Activated CD4-positive, alpha-beta T cell treated with anti-CD3 and anti-CD28 coated beads for 36 hours (primary cell): Measurements from ENCODE around the gene GRN. TPM values are rescaled to one million over a fixed set of nuclear protein-coding genes. Genes with fewer than 3 reads are reported as not detected.

ENCODE experiments used
- ATAC-seq: fragments of 200-7000 bp; cut with Tn5 transposase; one replicate; pipeline ENCODE4 v1.10.0; 2021; ENCODE audit warnings: mild to moderate bottlenecking, moderate library complexity
- CTCF ChIA-PET: fragments of 350-600 bp; sonication (Branson Sonifier 250); formaldehyde crosslinking; loops from one replicate; lab custom pipeline; 2021; ENCODE audit warnings: antibody characterized with exemption; lab: Charles Lee
- POLR2A ChIA-PET: fragments of 350-600 bp; sonication (Branson Sonifier 250); formaldehyde crosslinking; loops from one replicate; lab custom pipeline; 2021; ENCODE audit warnings: antibody characterized with exemption, inconsistent platforms; lab: Charles Lee
- DNase-seq: peaks from one replicate; pipeline ENCODE4 v3.0.0-alpha.2; 2020
- H3K27ac Mint-ChIP-seq: one replicate; pipeline ENCODE4 v1.8.0; 2021; ENCODE audit warnings: mixed read lengths
- H3K27me3 Mint-ChIP-seq: one replicate; pipeline ENCODE4 v1.8.0; 2021; ENCODE audit warnings: mixed read lengths
- H3K36me3 Mint-ChIP-seq: one replicate; pipeline ENCODE4 v1.8.0; 2021; ENCODE audit warnings: low read depth, mixed read lengths
- H3K4me1 Mint-ChIP-seq: one replicate; pipeline ENCODE4 v1.8.0; 2021; ENCODE audit warnings: mixed read lengths
- H3K4me3 Mint-ChIP-seq: one replicate; pipeline ENCODE4 v1.8.0; 2021; ENCODE audit warnings: mild to moderate bottlenecking, moderate library complexity, mixed read lengths
- H3K9me3 Mint-ChIP-seq: one replicate; pipeline ENCODE4 v1.8.0; 2021; ENCODE audit warnings: low read depth, mixed read lengths
- intact Hi-C, 2 experiments: fragments of 100-400 bp; cut with DNase I in 1 of 2; cut with micrococcal nuclease in 1 of 2; formaldehyde crosslinking; loops; one replicate each; pipeline versions ENCODE4 v1.14.2 to v1.15.1; 2022 to 2024; cut with DNase I, micrococcal nuclease
- total RNA-seq, 2 experiments: library from RNA; stranded (reverse); gene quantifications; one replicate each; pipeline ENCODE4 v1.2.3, GENCODE V29; 2021

Gene GRN
- total RNA-seq, 2 experiments from 2014 or later = 35.4 to 68.0 TPM

DNA sequence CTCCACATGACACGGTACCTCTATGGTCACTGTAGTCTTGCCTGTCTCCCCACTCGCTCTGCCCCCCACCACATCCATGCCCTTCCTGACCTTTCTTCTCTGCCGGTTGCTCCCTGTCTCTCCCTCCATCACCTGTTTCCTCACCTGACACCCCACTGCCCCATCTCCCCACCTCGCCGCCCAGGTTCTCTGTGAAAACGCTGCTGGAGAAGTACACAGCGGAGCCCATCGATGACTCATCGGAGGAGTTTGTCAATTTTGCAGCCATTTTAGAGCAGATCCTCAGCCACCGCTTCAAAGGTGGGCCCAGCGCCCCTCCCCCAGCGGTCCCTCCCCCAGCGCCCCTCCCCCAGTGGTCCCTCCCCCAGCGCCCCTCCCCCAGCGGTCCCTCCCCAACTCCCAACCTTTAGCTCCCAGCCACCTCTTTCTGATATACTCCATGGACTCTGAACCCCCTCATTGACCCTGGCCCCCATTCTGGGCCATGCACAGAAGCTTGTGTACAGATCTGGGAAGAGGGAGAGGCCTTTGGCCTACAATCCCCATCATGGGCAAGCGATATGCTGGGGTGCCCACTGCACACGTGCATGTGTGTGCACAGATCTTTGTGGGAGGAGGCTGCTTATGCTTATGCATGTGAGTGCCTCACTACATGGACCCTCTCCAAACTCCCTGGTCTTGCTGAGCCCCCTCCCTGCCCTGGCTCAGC lies 32.6 kb upstream of the GRN start:
- ChIA-PET CTCF (no interaction called here), POLR2A (no interaction called here)
- Mint-ChIP-seq H3K27me3 (peaks cover 40% of the 10 kb centered on the region), H3K36me3 (no peaks in the 10 kb centered on the region), H3K4me1 (peaks cover 16% of the 10 kb centered on the region), H3K9me3 (no peaks in the 10 kb centered on the region), H3K27ac (no peak overlapping the region), H3K4me3 (no peak overlapping the region)
- ATAC-seq = no peak
- DNase-seq = no peak
- intact Hi-C loops = no loop called here

DNA sequence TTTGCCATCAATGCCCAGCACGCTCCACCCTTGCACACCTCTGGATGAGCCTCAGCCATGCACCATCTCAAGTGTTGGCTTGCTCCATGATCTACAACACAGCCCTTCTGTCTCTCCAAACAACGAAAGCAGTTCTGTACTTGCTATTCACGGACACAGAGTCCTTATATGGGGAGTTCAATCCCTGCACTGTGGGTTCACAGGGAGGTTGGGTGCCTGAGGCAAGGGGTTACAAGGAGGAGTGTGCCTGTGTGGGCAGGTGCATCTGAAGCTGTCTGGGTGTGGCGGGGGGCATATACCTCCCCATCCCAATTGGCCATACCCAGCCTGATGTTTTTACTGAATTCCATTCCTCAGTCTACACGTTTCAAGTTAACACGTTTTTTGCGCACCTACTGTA lies 31.1 kb upstream of the GRN start:
- peaks cover 13% of the 10 kb centered on the region for H3K4me1 Mint-ChIP-seq
- intact Hi-C loops = no loop called here
- no peaks in the 10 kb centered on the region for H3K36me3 Mint-ChIP-seq
- no peak overlapping the region for H3K4me3 Mint-ChIP-seq
- ChIA-PET POLR2A (no interaction called here), CTCF (interaction anchor here (0.6 kb wide), 1 partner anchor 179 kb away, joined by 3 read pairs; no protein-coding TSS in a partner anchor)
- H3K27ac Mint-ChIP-seq = no peak overlapping the region
- no peaks in the 10 kb centered on the region for H3K9me3 Mint-ChIP-seq
- ATAC-seq = no peak
- H3K27me3 Mint-ChIP-seq = peaks cover 40% of the 10 kb centered on the region
- DNase-seq = no peak

DNA sequence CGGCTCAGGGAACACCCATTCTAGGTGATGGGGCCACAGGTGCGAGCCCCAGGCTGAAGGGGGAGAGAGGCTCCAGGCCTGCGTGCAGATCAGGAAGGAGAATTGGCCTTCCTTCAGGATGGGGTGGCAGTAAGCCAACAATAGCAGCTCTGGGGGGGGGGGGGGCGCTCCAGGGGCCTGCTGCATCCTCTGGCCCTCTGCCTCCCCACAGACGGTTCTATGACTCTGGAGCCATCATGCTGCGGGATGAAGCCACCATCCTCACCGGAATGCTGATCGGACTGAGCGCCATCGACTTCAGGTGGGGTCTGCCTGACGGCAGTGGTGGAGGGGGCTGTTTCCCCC lies 30.6 kb upstream of the GRN start:
- ChIA-PET CTCF (interaction anchor here (1.1 to 1.4 kb wide), 2 partner anchors 9 to 80 kb away, joined by 4 read pairs; no protein-coding TSS in a partner anchor), POLR2A (no interaction called here)
- ATAC-seq (no peak), DNase-seq (no peak)
- peaks cover 4% of the 10 kb centered on the region for H3K36me3 Mint-ChIP-seq
- no peaks in the 10 kb centered on the region for H3K9me3 Mint-ChIP-seq
- intact Hi-C loops = no loop called here
- H3K27me3 Mint-ChIP-seq = peaks cover 40% of the 10 kb centered on the region
- H3K27ac Mint-ChIP-seq = no peak overlapping the region
- H3K4me1 Mint-ChIP-seq = peaks cover 11% of the 10 kb centered on the region
- no peak overlapping the region for H3K4me3 Mint-ChIP-seq

DNA sequence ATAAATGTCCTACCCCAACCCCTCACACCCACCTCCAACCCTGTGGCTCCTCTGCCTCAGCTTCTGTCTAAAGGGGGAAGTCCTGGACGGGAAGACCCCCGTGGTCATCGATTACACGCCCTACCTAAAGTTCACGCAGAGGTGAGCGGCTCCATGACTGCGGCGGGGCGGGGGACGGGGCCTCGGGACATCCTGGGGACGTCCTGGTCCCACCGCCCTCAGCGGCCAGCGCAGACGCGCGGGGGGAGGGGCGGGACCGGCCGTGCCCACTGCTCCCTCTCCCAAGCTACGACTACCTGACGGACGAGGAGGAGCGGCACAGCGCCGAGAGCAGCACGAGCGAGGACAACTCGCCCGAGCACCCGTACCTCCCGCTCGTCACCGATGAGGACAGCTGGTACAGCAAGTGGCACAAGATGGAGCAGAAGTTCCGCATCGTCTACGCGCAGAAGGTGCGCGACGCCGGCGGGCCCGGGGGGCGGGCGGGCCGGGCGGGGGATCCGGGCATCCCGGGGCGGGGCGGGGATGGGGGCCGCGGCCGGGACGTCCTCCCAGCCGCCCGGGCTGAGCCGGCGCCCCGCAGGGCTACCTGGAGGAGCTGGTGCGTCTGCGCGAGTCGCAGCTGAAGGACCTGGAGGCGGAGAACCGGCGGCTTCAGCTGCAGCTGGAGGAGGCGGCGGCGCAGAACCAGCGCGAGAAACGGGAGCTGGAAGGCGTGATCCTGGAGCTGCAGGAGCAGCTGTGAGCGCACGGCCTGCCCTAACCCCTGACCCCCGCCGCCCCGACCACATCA lies 30.0 kb upstream of the GRN start:
- DNase-seq (peak; percentile 76), ATAC-seq (peak; percentile 78)
- H3K27me3 Mint-ChIP-seq = peaks cover 39% of the 10 kb centered on the region
- intact Hi-C loops = no loop called here
- peak overlapping the region; percentile 41 for H3K4me3 Mint-ChIP-seq
- H3K4me1 Mint-ChIP-seq = peaks cover 11% of the 10 kb centered on the region
- no peaks in the 10 kb centered on the region for H3K9me3 Mint-ChIP-seq
- POLR2A ChIA-PET = no interaction called here
- peaks cover 6% of the 10 kb centered on the region for H3K36me3 Mint-ChIP-seq
- no peak overlapping the region for H3K27ac Mint-ChIP-seq
- CTCF ChIA-PET = interaction anchor here (0.7 to 1.4 kb wide), 7 partner anchors 9 to 423 kb away, joined by 3 to 6 read pairs (median 3); no protein-coding TSS in a partner anchor

DNA sequence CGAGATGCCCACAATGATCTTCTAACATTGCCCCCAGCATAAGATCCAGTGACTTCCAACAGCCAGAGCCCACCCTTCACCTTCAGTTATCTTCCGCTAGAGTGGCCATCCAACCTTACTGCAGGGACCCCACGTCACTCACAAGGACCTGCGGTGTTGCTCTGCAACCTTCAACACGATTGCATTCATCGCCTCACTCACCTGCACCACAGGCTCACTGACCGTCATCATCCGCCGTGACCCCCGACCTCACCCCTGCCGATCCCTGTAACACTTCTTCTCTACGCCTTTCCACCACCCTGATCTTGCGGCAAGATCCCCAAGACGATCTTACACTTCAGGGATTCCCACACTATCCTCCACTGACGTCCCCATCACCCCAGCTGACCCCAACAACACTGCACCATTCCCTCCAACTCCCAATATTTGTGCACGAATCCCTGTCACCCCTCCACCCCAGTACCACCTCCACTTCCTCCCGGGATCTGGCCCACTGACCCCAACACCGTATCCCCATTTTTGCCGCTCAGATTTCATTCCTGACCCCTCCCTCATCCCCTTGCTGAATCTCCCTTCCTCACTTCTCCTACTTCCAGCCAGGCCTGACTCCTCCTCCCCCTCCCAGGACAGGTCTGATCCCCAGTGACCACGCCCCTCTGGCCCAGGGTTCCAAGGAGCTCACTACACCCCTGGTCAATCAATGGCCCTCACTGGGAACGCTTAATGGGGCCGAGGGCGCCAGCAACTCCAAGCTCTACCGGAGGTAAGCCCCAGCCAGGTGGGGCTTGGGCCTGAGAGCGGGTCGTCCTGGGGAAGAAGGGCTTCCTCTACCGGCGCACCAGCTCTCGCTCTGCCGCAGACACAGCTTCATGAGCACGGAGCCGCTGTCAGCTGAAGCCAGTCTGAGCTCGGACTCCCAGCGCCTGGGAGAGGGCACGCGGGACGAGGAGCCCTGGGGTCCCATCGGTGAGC lies 29.1 kb upstream of the GRN start:
- Mint-ChIP-seq H3K27ac (no peak overlapping the region), H3K4me3 (peak overlapping the region; percentile 41)
- CTCF ChIA-PET = interaction anchor here (0.8 to 1.6 kb wide), 11 partner anchors 8 to 632 kb away, joined by 3 to 6 read pairs (median 3); partner anchors contain the start of genes GRN and TMUB2

DNA sequence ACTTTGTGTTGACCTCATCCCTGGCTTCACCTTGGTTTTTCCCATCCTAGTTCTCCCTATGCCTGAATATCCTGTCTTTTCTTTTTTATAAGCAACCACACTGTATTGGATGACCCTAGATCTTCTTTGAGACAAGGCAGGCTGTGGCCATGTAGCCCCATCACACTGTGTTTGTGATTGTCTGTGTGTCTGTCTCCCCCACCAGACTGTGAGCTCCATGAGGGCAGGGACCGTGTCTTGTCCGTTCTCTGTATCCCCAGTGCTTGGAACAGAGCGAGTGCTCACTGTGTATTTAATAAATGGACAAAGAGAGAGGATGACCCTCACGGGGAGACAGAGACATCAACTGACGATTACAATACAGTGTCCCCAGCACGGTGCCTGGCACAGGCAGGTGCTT lies 27.6 kb upstream of the GRN start:
- H3K4me1 Mint-ChIP-seq = peaks cover 11% of the 10 kb centered on the region
- ChIA-PET POLR2A (interaction anchor here (1.2 to 1.8 kb wide), 2 partner anchors 12 to 108 kb away, joined by 6 to 7 read pairs; no protein-coding TSS in a partner anchor), CTCF (interaction anchor here (1.2 to 1.6 kb wide), 2 partner anchors 114 to 131 kb away, joined by 3 read pairs; partner anchors contain the start of gene TMUB2)
- H3K27me3 Mint-ChIP-seq = peaks cover 37% of the 10 kb centered on the region
- no peak overlapping the region for H3K4me3 Mint-ChIP-seq
- no peaks in the 10 kb centered on the region for H3K9me3 Mint-ChIP-seq
- intact Hi-C loops = no loop called here
- ATAC-seq (no peak), DNase-seq (no peak)
- no peak overlapping the region for H3K27ac Mint-ChIP-seq
- peaks cover 14% of the 10 kb centered on the region for H3K36me3 Mint-ChIP-seq

More for the DNA sequence above, 29.1 kb upstream of the GRN start:
- POLR2A ChIA-PET = interaction anchor here (1.0 to 1.8 kb wide), 3 partner anchors 13 to 106 kb away, joined by 5 to 7 read pairs (median 6); no protein-coding TSS in a partner anchor
- Mint-ChIP-seq H3K4me1 (peaks cover 11% of the 10 kb centered on the region), H3K27me3 (peaks cover 37% of the 10 kb centered on the region), H3K9me3 (no peaks in the 10 kb centered on the region), H3K36me3 (peaks cover 8% of the 10 kb centered on the region)
- DNase-seq (no peak), ATAC-seq (no peak)
- intact Hi-C loops = no loop called here

DNA sequence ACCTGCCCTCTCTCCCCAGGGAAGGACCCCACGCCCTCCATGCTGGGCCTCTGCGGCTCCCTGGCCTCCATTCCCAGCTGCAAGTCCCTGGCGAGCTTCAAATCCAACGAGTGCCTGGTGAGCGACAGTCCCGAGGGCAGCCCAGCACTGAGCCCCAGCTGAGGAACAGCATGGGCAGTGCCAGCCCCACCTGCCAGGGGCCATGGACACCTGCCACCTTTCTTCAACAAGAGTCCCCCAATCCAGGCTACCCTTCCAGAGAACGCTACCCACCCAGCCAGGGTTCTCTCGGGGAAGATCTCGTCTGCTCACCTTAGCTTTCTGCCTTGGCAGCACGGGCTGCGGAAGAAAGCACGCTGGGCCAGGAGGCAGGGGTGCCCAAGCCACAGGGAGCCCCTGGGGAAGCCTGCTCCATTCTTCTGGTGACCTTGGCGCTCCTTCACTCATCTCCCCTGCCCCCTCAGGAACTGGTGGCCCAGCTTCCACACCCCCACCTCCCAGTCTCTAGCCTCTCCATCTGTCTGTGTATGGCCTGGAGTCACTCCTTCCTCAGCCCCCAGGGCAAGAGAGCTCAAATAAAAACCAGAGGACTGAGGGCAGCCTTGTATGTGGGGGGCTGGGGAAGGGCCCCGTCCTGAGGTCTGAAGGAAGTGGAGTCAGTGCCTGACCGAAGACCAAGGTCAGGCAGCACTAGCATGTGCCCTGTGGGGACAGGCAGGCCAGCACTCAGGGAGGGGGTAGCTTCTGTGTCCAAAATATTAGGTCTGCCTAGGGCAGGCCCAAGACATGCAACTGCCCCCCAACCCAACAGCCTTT lies 26.8 kb upstream of the GRN start:
- intact Hi-C loops = no loop called here
- ChIA-PET POLR2A (interaction anchor here (1.8 kb wide), 1 partner anchor 108 kb away, joined by 7 read pairs; no protein-coding TSS in a partner anchor), CTCF (no interaction called here)
- Mint-ChIP-seq H3K36me3 (peaks cover 15% of the 10 kb centered on the region), H3K9me3 (no peaks in the 10 kb centered on the region), H3K27me3 (peaks cover 33% of the 10 kb centered on the region), H3K4me1 (peaks cover 13% of the 10 kb centered on the region), H3K27ac (no peak overlapping the region), H3K4me3 (no peak overlapping the region)
- DNase-seq (no peak), ATAC-seq (no peak)

DNA sequence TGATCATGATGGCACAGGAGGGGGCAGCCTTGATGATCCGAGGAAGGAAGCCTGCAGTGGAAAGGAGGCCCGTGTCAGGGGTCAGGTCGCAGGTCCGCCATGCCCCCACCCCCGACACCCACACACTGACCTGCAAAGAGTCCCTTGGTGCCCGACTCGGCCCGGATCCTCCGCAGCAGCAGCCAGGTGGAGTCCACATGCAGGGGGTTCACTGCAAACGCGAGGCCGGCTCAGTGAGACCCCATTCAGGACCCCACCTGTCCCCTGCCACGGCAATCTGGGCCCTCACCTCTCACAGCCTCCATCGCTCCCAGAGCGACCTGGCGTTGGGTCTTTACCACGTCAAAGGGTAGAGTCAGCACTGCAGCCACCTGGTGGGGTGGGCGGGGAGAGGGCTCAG lies 25.0 kb upstream of the GRN start:
- DNase-seq (no peak), ATAC-seq (no peak)
- Mint-ChIP-seq H3K36me3 (peaks cover 18% of the 10 kb centered on the region), H3K4me1 (peaks cover 19% of the 10 kb centered on the region), H3K27me3 (peaks cover 23% of the 10 kb centered on the region), H3K9me3 (no peaks in the 10 kb centered on the region), H3K4me3 (no peak overlapping the region), H3K27ac (no peak overlapping the region)
- intact Hi-C loops = no loop called here
- ChIA-PET CTCF (interaction anchor here (0.9 to 1.0 kb wide), 2 partner anchors 34 to 104 kb away, joined by 3 read pairs; no protein-coding TSS in a partner anchor), POLR2A (interaction anchor here (0.6 kb wide), 1 partner anchor 220 kb away, joined by 3 read pairs; no protein-coding TSS in a partner anchor)

DNA sequence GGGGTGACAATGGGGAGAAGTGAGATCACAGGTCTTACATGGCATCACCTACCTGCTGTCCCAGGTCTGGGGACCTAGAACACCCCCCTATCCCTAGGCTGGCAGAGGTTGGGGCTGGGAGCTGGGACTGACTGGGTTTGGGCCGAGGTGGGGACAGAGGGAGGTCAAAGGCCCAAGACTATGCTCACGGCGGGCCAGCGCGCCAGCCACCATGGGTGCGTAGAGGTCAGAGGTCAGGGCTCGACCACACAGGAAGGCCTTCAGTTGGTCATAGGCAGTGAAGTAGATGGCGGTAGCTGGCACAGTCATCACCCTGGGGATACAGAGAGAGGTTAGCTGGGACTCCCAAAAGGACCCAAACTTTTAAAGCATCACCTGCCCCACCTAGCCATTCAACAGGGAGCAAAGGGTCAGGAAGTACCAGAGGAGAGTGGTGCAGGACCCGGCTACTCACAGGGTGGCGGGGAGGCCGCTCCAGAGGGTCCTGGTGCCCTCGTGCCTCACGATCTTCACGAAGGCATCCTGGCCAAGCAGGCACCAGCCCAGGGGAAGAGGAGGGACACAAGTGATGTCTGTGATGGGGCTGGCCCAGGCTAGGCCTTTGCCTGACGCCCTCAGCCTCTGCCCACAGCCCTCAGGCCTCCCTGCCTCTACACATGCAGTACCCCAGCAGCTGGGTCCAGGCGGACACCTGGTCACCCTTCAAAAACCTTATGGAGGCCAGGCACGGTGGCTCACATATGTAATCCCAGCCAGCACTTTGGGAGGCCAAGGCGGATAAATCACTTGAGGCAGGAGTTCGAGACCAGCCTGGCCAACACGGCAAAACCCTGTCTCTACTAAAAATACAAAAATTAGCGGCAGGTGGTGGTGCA lies 23.6 kb upstream of the GRN start:
- no peaks in the 10 kb centered on the region for H3K9me3 Mint-ChIP-seq

More for the DNA sequence above, 23.6 kb upstream of the GRN start:
- ATAC-seq (no peak), DNase-seq (no peak)
- Mint-ChIP-seq H3K27ac (no peak overlapping the region), H3K36me3 (peaks cover 18% of the 10 kb centered on the region), H3K4me3 (no peak overlapping the region), H3K4me1 (peaks cover 12% of the 10 kb centered on the region), H3K27me3 (peaks cover 11% of the 10 kb centered on the region)
- POLR2A ChIA-PET = no interaction called here
- CTCF ChIA-PET = interaction anchor here (0.8 to 2.0 kb wide), 2 partner anchors 10 to 170 kb away, joined by 3 to 8 read pairs; no protein-coding TSS in a partner anchor
- intact Hi-C loops = no loop called here
